ENCODE measurements around the gene LASP1.
A peak's percentile ranks its signal among the peaks of the same experiment; 100 is the strongest.

GRCh38 chr17:38877130-38877851 lies 7.4 kb downstream of the LASP1 start:
- TF ChIP-seq CTCF (IDR thresholded peaks at IDR 0.05; ENCODE audit: borderline replicate concordance, extremely low read depth, low read length, poor library complexity, severe bottlenecking), result peak; percentile 12
- TF ChIP-seq EZH2 (IDR thresholded peaks at IDR 0.05; ENCODE audit: borderline replicate concordance, low read depth, low read length, severe bottlenecking), result no peak

Measured in DND-41 (cell line).